HG02884 (cell line): ENCODE data around the gene ZNF219.

ENCODE experiments used
- ATAC-seq: cut with Tn5 transposase; IDR thresholded peaks from one replicate; pipeline ENCODE4 v1.9.1; 2021; ENCODE audit warnings: mild to moderate bottlenecking, moderate library complexity; ENCODE audit not compliant: unreplicated experiment

The ZNF219 gene

GRCh38 chr14:21069388-21070082 lies 28.9 kb downstream of the ZNF219 start:
- ATAC-seq, result no peak

- ATAC-seq, result no peak
Observed at GRCh38 chr14:21068521-21069387, 29.7 kb downstream of the ZNF219 start.

- no peak for ATAC-seq
Observed at GRCh38 chr14:21066882-21067502, 31.5 kb downstream of the ZNF219 start.

GRCh38 chr14:21063479-21063878 lies 35.0 kb downstream of the ZNF219 start:
- no peak for ATAC-seq

GRCh38 chr14:21061347-21061668 lies 37.1 kb downstream of the ZNF219 start:
- no peak for ATAC-seq

- ATAC-seq, result no peak
Observed at GRCh38 chr14:21060614-21061346, 37.7 kb downstream of the ZNF219 start.

- ATAC-seq, result no peak
Observed at GRCh38 chr14:21059842-21060613, 38.4 kb downstream of the ZNF219 start.

- ATAC-seq, result no peak
Observed at GRCh38 chr14:21058903-21059302, 39.6 kb downstream of the ZNF219 start.

GRCh38 chr14:21057803-21058675 lies 40.4 kb downstream of the ZNF219 start, which contains the start of gene RNASE8:
Gene RNASE8, plus strand, starts transcription at chr14:21057822. Its CDS starts 71 bp downstream, at chr14:21057893.
- no peak for ATAC-seq

- no peak for ATAC-seq
Observed at GRCh38 chr14:21056520-21057163, 41.8 kb downstream of the ZNF219 start.

- ATAC-seq, result no peak
Observed at GRCh38 chr14:21055432-21056117, 42.9 kb downstream of the ZNF219 start.

GRCh38 chr14:21054768-21055145 lies 43.7 kb downstream of the ZNF219 start:
- ATAC-seq, result no peak

- no peak for ATAC-seq
Observed at GRCh38 chr14:21054123-21054767, 44.2 kb downstream of the ZNF219 start.

GRCh38 chr14:21053184-21054122 lies 45.0 kb downstream of the ZNF219 start:
- ATAC-seq, result no peak

- ATAC-seq, result no peak
Observed at GRCh38 chr14:21050597-21050996, 47.9 kb downstream of the ZNF219 start.

- ATAC-seq, result no peak
Observed at GRCh38 chr14:21049271-21049673, 49.2 kb downstream of the ZNF219 start.

GRCh38 chr14:21048638-21049037 lies 49.8 kb downstream of the ZNF219 start:
- ATAC-seq, result no peak
